ENCODE measurements around the gene ADGRG6. TPM values are rescaled to one million over a fixed set of nuclear protein-coding genes. Genes with fewer than 3 reads are reported as not detected.

ADGRG6 gene
- total and polyA plus RNA-seq, 10 of the 15 experiments (the other 5 are each of a cell fraction or from before 2014, with no cell fraction given), result 0.01 to 0.24 (median 0.13) TPM; not detected in 7

- TF ChIP-seq SIX5 (IDR thresholded peaks at IDR 0.05; ENCODE audit: low read depth, low read length, severe bottlenecking) (no peak), SMC3 (IDR thresholded peaks at IDR 0.05; ENCODE audit: borderline replicate concordance, low read length) (no peak)
Observed at GRCh38 chr6:142318714-142319113, 16.9 kb downstream of the ADGRG6 start (continued).

- POLR2A ChIA-PET, result no interaction called here
Observed at GRCh38 chr6:142320366-142320765, 18.6 kb downstream of the ADGRG6 start.

GRCh38 chr6:142321451-142321850, 19.6 kb downstream of the ADGRG6 start:
- Histone ChIP-seq H3K9me3 (replicated peaks; ENCODE audit: control insufficient read depth, insufficient read depth, low read length) (no peaks in the 10 kb centered on the region), H4K20me1 (ENCODE audit: control insufficient read depth, insufficient read depth) (no peaks in the 10 kb centered on the region), H3K27me3 (replicated peaks in 1 of 2; ENCODE audit: control insufficient read depth in 2 of 2, insufficient read depth in 2 of 2, low read length in 1 of 2) (no peaks in the 10 kb centered on the region), H3K27ac (ENCODE audit: control insufficient read depth, insufficient read depth) (no peak overlapping the region), H3K4me3 (no peak overlapping the region), H3K36me3 (ENCODE audit: control insufficient read depth in 2 of 2, insufficient read depth in 2 of 2, low read length in 1 of 2) (no peaks in the 10 kb centered on the region), H3K4me1 (ENCODE audit: control insufficient read depth, insufficient read depth, low read length) (no peaks in the 10 kb centered on the region), H2AFZ (ENCODE audit: control insufficient read depth, low read depth, low read length) (no peak overlapping the region), H3K9ac (ENCODE audit: control insufficient read depth, insufficient read depth, low read length) (no peak overlapping the region), H3K79me2 (ENCODE audit: control insufficient read depth, insufficient read depth, low read length) (no peaks in the 10 kb centered on the region), H3K4me2 (ENCODE audit: control insufficient read depth, insufficient read depth) (no peak overlapping the region)
- RAD21 ChIA-PET (ENCODE audit: unreplicated experiment), result no interaction called here
- ATAC-seq, result no peak
- BruUV-seq (replicated peaks), result no TSS peak
- no peak for DNase-seq (ENCODE audit: low read depth, low spot score)
- intact Hi-C loops (cut with micrococcal nuclease; ENCODE audit: unreplicated experiment) (no loop called here), in situ Hi-C loops (cut with MboI) (no loop called here)
- no peak for FAIRE-seq
- SMC1A ChIA-PET (ENCODE audit: uncharacterized antibody, unreplicated experiment), result no interaction called here
- 23% methylated on average over 3 of the region's 3 CpGs for WGBS (ENCODE audit: insufficient coverage, insufficient replicate concordance, low lambda C conversion rate, missing lambda C conversion rate)
- CTCF ChIA-PET, result no interaction called here
- no peak for TF ChIP-seq BHLHE40 (IDR thresholded peaks at IDR 0.05; ENCODE audit: borderline replicate concordance in 1 of 2, low read depth in 2 of 2, low read length in 1 of 2)
- no peak for TF ChIP-seq POU2F2 (IDR thresholded peaks at IDR 0.05; ENCODE audit: borderline replicate concordance, low read depth, low read length)
- TF ChIP-seq ZNF207 (IDR thresholded peaks at IDR 0.05; ENCODE audit: borderline replicate concordance), result no peak
- no peak for TF ChIP-seq SPI1 (IDR thresholded peaks at IDR 0.05; ENCODE audit: borderline replicate concordance, insufficient read depth, low read depth, low read length)
- no peak for TF ChIP-seq DPF2 (IDR thresholded peaks at IDR 0.05)
- TF ChIP-seq ZNF384 (IDR thresholded peaks at IDR 0.05; ENCODE audit: borderline replicate concordance, low read depth, low read length), result no peak
- TF ChIP-seq BCLAF1 (IDR thresholded peaks at IDR 0.05), result no peak
- no peak for TF ChIP-seq CHD1 (IDR thresholded peaks at IDR 0.05; ENCODE audit: low read depth, low read length)
- TF ChIP-seq PML (IDR thresholded peaks at IDR 0.05; ENCODE audit: low read length), result no peak
- POLR2A ChIA-PET, result no interaction called here

More at GRCh38 chr6:142320366-142320765, 18.6 kb downstream of the ADGRG6 start:
- Histone ChIP-seq H3K36me3 (ENCODE audit: control insufficient read depth in 2 of 2, insufficient read depth in 2 of 2, low read length in 1 of 2) (no peaks in the 10 kb centered on the region), H4K20me1 (ENCODE audit: control insufficient read depth, insufficient read depth) (no peaks in the 10 kb centered on the region), H3K4me2 (ENCODE audit: control insufficient read depth, insufficient read depth) (no peak overlapping the region), H3K4me3 (no peak overlapping the region), H2AFZ (ENCODE audit: control insufficient read depth, low read depth, low read length) (no peak overlapping the region), H3K9ac (ENCODE audit: control insufficient read depth, insufficient read depth, low read length) (no peak overlapping the region), H3K79me2 (ENCODE audit: control insufficient read depth, insufficient read depth, low read length) (no peaks in the 10 kb centered on the region), H3K27me3 (replicated peaks in 1 of 2; ENCODE audit: control insufficient read depth in 2 of 2, insufficient read depth in 2 of 2, low read length in 1 of 2) (no peaks in the 10 kb centered on the region), H3K27ac (ENCODE audit: control insufficient read depth, insufficient read depth) (no peak overlapping the region), H3K9me3 (replicated peaks; ENCODE audit: control insufficient read depth, insufficient read depth, low read length) (no peaks in the 10 kb centered on the region), H3K4me1 (ENCODE audit: control insufficient read depth, insufficient read depth, low read length) (no peaks in the 10 kb centered on the region)
- ChIA-PET SMC1A (ENCODE audit: uncharacterized antibody, unreplicated experiment) (interaction anchor here (0.9 kb wide), 1 partner anchor 10 kb away, joined by 3 read pairs; no protein-coding TSS in a partner anchor), RAD21 (ENCODE audit: unreplicated experiment) (no interaction called here), CTCF (no interaction called here)
- intact Hi-C loops (cut with micrococcal nuclease; ENCODE audit: unreplicated experiment) (no loop called here), in situ Hi-C loops (cut with MboI) (no loop called here)
- no peak for ATAC-seq
- WGBS (ENCODE audit: insufficient coverage, insufficient replicate concordance, low lambda C conversion rate, missing lambda C conversion rate), result 14% methylated on average over 3 of the region's 3 CpGs
- no peak for TF ChIP-seq PML (IDR thresholded peaks at IDR 0.05; ENCODE audit: low read length)
- no peak for TF ChIP-seq ZZZ3 (IDR thresholded peaks at IDR 0.05; ENCODE audit: control insufficient read depth, insufficient read length, low read depth)
- no peak for TF ChIP-seq CREB1 (IDR thresholded peaks at IDR 0.05; ENCODE audit: low read depth)
- no peak for TF ChIP-seq CEBPB (IDR thresholded peaks at IDR 0.05; ENCODE audit: borderline replicate concordance in 1 of 2, low read depth in 2 of 2, low read length in 2 of 2)
- TF ChIP-seq ZNF384 (IDR thresholded peaks at IDR 0.05; ENCODE audit: borderline replicate concordance, low read depth, low read length), result no peak
- no peak for DNase-seq (ENCODE audit: low read depth, low spot score)
- FAIRE-seq, result no peak
- BruUV-seq (replicated peaks), result no TSS peak
